SK-N-DZ (cell line): ENCODE data around the gene FCGR3A.
"Not testable (repeated sequence)": the region's sequence is repeated elsewhere in the genome, so short reads cannot be mapped to it uniquely, and the experiment has no call there.

Source experiments
- DNase-seq: peaks from one replicate; pipeline ENCODE4 v3.0.0-alpha.2; 2015; ENCODE audit warnings: low spot score

FCGR3A gene

DNA sequence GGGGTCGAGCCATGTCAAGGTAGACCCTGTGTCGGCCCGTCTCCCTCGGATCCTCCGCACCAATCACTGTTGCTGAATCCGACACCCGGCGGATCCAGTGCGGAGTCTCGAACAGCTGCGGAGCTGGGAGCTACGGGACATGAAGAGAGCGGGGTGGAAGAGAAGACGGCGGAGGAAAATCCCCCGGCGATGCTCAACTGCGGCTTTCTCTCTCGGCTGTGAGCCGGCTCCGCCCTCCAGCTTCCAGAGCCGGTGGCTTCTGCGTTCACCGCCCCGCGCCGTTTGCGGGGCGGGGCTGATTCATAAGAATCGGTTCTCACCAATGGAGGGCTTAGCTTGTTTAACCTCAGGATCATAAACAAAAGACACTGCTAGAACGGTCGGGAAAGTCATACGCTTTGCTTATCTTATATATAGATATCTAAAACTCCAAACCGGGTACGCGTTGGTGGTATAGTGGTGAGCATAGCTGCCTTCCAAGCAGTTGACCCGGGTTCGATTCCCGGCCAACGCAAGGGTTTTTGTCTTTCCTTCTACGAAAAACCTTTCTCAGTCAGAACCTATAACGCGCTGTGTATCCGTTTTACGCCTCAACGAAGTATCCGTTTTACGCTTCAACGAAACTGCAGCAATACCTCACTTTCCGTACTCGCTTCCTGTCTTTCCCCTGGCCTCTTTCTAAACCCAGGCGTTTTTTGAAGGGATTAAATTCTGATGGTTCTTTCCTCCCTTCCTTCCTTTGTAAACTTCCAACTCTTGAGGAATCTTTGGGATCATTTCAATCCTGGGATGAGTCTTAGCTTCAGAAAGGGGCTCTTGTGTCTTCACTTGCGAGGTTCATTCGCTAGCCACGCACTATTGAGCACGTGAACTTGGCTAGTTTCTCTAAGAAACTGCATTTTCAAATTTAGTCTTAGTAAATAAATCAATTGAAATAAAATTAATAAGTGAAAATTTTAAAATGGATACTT, 18.7 kb downstream of the FCGR3A start:
- DNase-seq = peak; percentile 89

DNA sequence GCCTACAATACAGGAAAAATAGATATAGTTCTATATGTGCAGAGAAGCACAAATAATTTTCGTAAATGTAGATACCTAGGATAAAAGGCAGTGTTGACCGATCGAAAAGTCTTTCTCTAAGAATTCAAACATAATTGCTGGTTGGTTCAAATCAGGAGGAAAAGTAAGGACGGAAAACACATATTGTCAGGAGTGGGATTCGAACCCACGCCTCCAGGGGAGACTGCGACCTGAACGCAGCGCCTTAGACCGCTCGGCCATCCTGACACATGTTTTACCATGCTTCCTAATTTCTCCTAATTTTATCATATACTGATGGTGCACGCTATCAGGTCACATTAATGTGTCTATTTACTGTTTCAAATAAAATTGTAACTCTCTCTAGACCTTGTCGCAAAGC, 19.5 kb downstream of the FCGR3A start:
- DNase-seq = peak; percentile 64

DNA sequence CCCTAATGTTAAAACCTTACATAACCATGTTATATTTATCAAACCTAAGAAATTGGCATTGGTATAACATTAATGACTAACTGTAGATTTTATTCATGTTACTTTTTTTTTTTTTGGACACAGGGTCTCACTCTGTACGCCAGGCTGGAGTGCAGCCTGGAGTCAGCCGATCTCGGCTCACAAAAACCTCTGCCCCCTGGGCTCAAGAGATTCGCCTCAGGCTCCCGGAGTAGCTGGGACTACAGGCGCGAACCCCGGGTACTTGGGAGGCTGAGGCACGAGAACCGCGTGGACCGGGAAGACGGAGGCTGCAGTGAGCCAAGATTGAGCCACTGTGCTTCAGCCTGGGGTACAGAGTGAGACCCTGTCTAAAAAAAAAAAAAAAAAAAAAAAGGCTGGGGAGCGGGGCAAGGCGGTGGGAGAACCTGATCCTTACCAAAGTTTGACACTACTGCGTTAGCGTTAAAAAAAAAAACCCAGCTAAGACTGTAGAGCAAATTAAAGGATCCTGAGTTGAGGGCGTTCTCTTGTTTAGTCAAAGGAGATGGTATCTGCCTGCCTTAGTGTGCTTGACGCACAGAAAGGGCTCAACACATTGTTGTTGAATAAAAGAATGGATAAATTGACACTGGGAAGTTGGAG, 20.0 kb downstream of the FCGR3A start:
- not testable (repeated sequence) for DNase-seq

DNA sequence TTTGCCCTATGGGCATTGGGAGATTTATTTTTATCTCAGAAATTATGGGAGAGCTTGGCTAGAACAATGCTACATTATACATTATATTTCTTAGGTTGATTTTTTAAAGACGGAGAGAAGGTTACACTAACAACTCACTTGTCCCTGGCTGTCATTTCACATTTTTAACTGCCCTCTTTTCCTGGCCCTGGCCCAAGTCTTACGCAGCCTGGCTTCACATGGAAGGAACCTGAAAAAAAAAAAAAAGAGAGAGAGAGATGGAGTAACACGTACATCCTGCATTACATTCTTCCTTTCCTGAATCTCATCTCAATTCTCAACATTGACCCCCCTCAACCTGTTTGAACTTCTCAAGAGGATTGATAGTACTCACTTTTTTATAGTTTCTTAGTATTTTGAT, 21.1 kb downstream of the FCGR3A start:
- DNase-seq = not testable (repeated sequence)

DNA sequence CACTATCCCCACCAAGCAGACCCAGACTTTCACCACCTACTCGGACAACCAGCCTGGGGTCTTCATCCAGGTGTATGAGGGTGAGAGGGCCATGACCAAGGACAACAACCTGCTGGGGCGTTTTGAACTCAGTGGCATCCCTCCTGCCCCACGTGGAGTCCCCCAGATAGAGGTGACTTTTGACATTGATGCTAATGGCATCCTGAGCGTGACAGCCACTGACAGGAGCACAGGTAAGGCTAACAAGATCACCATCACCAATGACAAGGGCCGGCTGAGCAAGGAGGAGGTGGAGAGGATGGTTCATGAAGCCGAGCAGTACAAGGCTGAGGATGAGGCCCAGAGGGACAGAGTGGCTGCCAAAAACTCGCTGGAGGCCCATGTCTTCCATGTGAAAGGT, 23.7 kb downstream of the FCGR3A start:
- not testable (repeated sequence) for DNase-seq

DNA sequence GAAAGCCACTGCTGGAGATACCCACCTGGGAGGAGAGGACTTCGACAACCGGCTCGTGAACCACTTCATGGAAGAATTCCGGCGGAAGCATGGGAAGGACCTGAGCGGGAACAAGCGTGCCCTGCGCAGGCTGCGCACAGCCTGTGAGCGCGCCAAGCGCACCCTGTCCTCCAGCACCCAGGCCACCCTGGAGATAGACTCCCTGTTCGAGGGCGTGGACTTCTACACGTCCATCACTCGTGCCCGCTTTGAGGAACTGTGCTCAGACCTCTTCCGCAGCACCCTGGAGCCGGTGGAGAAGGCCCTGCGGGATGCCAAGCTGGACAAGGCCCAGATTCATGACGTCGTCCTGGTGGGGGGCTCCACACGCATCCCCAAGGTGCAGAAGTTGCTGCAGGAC, 24.3 kb downstream of the FCGR3A start:
- not testable (repeated sequence) for DNase-seq

DNA sequence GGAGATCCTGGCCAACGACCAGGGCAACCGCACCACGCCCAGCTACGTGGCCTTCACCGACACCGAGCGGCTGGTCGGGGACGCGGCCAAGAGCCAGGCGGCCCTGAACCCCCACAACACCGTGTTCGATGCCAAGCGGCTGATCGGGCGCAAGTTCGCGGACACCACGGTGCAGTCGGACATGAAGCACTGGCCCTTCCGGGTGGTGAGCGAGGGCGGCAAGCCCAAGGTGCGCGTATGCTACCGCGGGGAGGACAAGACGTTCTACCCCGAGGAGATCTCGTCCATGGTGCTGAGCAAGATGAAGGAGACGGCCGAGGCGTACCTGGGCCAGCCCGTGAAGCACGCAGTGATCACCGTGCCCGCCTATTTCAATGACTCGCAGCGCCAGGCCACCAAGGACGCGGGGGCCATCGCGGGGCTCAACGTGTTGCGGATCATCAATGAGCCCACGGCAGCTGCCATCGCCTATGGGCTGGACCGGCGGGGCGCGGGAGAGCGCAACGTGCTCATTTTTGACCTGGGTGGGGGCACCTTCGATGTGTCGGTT, 24.8 kb downstream of the FCGR3A start:
- DNase-seq = not testable (repeated sequence)

DNA sequence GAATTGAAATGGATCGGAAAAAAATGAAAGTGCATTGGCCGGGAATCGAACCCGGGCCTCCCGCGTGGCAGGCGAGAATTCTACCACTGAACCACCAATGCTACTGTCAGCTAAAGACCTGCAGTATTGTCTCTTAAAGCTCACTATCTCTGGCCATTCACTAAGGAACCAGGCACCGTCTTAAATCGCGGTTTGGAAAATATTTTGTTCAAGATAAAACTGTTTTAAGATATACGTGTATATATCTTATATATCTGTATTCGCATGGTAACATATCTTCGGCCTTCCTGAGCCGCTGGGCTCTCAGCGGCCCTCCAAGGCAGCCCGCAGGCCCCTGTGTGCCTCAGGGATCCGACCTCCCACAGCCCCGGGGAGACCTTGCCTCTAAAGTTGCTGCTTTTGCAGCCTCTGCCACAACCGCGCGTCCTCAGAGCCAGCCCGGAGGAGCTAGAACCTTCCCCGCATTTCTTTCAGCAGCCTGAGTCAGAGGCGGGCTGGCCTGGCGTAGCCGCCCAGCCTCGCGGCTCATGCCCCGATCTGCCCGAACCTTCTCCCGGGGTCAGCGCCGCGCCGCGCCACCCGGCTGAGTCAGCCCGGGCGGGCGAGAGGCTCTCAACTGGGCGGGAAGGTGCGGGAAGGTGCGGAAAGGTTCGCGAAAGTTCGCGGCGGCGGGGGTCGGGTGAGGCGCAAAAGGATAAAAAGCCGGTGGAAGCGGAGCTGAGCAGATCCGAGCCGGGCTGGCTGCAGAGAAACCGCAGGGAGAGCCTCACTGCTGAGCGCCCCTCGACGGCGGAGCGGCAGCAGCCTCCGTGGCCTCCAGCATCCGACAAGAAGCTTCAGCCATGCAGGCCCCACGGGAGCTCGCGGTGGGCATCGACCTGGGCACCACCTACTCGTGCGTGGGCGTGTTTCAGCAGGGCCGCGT, 25.5 kb downstream of the FCGR3A start, which contains the start of gene HSPA6:
HSPA6 (plus strand) TSS at position 724 of the 925 bp plus-strand sequence; CDS start at position 843, 119 bp downstream.
- DNase-seq = peak; percentile 69

DNA sequence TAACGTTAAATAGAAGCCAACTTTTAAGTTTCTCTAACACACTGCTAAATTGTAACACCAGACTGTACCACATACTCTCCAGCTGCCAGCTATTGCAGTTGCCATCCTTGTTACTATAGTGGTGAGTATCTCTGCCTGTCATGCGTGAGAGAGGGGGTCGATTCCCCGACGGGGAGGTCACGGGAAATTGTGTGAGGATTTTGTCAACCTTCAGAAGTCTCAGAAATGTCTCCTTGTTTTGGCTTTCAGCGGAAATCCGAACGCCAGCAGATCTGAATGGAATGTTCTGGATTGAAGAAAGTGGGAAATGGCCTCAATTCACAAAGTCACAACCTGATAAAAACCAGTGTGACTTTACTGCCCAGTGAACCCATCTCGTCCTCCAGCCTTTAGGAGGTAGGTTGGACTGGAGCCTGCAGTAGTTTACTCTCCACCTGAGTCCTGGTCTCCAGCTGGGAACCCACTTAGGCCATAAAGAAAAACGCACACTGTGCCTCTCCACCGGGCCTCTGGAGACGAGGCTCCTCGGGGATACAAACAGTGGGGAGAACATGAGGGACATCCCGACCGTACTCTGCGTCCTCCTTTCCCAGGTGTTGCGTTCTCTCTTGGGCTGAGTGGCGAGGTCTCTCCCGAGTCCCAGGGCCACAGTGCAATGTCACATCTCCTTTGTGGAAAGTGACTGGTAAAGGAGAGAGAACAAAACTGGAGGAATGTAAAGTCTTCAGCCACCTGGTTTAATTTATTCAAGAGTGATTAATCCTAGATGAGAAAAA, 26.4 kb downstream of the FCGR3A start:
- DNase-seq = not testable (repeated sequence)

DNA sequence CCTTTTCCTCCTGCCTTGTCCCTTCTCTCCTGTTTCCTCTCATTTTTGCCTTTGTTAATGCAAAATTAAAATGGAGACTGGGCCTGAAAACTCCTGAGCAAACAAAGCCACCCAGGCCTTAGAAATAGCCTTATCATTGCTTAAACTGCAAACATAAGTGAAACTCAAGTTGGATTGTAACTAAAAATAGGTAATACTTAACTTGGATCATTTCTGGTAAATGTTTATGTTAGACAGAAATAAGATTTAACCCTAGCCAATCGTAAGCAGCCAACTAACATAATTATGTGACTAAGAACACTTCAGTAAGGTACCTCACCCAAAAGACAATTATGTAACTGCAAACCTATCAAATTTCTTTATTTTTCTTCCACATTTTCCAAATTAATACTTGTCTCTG, 35.7 kb downstream of the FCGR3A start:
- DNase-seq = not testable (repeated sequence)

DNA sequence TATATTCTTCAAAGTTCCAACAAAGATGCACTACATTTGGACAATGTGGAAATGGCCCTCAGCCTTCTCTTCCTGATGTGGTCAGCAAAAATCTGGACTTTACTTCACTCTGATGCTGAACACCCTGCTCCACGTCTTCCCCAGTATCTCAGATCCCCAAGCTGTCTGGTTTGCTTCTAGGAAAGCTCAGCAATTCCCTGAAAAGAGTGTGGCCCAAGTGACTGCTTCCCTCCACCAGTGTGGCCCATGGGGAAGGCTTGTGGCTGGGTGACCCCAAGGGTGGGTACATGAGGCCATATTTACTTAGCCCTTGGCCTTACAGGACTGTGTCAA, 36.2 kb downstream of the FCGR3A start:
- DNase-seq = not testable (repeated sequence)

DNA sequence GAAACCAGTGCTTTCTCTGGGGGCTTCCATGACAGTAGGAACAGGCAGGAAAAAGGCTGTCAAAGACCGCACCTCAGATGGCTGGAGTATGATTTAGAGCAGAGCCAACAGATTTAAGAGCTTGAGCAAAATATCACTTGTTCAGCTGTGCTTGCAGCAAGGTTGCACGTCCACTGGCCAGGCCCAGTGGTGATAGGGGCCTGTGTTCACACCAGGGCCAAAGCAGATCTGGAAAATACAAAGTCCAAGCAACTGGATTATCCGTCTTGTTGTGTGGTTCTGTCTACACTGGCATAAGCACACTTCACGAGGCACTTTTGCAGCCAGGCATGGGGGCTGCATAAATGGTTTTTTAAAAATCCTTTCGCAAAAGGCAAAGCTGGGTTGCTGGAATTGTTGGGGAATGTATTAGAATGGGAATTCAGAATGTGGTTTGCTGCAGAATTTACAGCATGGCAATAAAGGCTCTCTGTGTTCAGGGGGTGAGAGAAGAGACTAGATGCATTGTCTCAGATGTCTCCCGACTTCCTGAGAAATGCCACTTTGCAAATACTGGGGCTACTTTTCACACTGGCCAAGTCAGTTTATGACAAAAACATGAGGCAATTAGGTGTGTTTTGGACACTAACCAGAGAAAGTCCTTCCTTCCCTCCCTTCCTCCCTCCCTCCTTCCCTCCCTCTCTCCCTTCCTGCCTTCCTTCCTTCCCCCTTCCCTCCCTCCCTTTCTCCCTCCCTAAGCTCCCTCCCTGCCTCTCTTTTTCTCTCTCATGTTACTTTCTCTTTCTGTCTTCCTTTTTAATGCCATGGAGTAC, 36.8 kb downstream of the FCGR3A start:
- not testable (repeated sequence) for DNase-seq

DNA sequence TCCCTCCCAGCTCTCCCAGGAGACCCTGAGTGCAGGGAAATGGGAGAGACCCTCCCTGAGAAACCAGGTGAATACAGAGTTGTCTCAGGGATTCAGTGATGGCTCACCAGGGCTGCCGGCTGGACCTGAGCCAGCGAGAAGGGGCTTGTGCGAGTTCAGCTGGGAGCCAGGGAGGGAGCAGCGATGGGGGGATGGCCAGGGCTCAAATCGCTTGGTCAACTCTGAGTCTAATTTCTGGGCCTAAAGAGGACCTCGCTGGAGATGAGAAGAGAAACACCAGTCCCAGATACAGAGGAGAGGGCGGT, 37.9 kb downstream of the FCGR3A start:
- no peak for DNase-seq

DNA sequence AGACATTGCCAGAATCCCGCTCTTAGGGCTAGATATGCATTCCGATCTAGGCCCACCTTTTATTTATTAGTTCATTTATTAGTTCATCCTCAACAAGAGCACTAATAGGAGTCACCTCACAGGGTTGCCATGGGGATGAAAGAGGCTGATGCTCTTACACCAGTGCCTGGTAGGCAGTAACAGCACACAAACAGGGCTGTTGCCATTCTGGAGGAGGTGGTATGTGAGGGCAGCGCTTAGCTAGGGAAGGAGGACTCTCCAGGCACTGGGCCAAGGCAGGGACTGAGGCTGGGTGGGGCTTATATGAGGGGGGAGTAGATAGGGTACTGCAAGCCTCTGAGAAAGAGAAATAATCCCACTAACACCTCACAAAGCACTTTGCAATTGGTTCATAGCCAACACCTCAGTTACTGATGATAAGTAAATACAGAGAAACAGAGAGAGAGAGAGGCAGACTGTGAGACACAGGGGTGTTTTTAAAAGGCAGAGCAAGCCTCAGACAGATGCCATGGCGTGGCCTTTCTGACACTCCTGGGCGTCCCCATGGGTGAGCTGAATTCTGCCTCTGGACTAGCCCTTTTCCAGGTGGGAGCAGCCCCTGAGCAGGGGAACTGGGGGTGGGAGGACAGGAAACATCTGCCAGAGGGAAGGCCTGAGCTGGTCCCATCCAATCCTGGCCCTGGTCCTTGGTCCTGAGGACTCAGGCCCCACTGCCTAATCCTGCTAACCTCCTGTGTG, 38.4 kb downstream of the FCGR3A start:
- no peak for DNase-seq

DNA sequence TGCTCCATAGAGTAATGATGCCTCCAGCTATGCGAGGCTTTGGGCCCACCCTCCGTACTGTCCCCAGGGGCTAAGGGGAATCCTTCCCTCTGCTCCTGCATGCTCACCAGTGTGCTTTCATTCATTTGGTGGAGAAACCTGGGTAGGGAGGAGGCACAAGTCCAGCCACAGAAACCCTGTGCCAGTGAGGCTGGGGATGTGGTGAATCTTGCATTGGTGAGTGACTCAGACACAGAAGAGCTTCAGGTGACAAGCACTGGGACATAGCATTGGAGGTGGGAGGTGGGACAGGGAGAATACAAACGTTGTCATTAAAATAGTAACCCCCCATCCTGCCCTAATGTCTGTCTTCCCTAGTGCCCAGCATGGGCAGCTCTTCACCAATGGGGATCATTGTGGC, 39.1 kb downstream of the FCGR3A start:
- no peak for DNase-seq

DNA sequence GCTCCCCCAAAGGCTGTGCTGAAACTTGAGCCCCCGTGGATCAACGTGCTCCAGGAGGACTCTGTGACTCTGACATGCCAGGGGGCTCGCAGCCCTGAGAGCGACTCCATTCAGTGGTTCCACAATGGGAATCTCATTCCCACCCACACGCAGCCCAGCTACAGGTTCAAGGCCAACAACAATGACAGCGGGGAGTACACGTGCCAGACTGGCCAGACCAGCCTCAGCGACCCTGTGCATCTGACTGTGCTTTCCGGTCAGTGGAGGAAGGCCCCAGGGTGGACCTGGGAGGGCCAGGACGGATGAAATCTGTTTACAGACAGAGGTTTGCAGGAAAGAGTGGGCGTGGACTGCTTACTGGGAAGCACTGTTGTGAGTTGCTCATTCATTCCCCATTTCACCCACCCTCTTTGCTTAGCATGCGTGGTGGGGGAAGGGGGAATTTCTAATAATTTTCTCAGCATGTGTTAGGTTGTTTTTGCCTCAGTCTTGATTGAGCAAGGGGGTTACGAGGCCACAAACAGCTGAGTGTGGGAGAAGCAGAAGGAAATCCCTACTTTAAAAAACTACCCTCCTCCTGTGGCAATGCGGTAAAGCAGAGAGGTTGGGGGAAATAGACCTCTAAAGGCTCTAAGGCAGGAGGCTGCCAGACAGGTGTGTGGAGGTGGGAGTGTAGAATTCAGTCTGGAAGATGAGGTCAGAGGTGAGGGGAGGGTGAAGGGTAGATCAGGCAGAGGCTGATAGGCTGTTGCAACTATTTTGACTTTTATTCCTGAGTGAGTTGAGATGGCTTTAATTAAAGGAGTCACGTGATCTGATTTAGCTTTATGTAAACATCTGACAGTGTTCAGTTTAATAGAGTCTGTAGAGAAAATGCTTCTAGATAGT, 43.0 kb downstream of the FCGR3A start:
- DNase-seq = no peak

DNA sequence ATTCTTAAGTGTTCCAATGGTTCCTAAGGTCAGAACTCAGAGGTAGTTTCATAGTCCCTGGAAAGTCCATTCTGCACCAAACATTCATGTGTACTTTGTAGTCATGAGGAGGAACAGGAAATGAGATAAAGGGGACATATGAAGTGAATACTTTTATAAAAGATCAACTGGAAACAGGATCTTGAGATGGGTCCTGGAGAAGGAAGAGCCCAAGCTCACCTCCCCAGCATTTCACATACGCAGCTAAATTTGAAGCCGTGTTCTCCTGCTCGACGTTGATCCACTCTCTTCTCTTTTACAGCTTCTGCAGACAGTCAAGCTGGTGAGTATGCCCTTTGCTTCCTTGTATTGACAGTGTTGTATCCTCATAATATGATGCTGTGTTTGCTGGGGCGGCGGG, 43.9 kb downstream of the FCGR3A start:
- DNase-seq = no peak

DNA sequence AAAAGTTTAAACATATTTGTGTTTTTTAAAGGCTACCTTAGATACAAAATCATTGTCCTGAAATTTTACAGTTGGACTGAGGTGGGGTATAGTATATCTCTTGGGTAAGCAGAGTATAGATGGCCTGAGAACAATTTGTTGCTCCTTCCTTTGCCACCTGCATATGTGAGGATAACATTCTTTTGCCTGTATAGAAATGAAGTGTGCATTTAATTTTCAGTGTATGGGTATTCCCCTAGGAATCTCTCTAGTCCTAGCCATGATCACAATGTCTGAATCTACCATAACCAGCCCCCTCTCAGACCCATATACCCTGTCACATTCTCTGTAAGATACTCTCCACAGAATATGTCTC, 46.2 kb downstream of the FCGR3A start:
- DNase-seq = no peak
